Measurements from ENCODE around the gene TBL1X.

DNA sequence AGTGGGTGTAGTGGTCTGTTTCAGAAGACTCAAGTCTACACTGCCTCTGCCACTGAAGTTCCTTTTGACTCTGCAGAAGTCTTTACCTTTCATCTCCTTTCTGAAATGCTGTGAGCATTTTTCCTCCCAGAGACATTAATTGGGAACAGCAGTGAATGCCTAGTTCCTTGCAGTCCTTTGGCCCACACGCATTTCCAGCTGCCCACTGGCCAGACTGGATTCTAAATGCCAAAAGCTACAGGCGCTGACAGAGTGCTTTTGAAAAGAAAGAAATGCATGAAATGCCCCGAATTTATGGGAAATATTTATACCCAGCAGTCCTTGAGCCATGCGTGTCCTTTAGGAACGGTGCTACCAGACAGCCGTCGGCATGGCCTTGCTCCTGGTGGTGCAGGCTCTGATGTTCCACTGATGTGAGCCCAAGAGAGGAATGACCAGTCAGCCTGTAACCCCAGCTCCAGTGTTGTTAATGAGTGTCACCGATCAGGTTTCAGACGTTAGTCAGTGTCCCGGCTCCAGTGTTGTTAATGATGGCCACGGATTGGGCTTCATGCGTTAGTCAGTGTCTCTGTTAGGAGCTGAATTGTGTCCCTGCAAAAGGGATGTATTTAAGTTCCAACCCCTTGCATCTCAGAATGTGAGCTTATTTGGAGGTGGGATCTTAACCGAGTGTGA, 132.6 kb downstream of the TBL1X start:
- TF ChIP-seq CTCF (IDR thresholded peaks at IDR 0.05; ENCODE audit: low read depth, low read length) (no peak), EZH2phosphoT487 (IDR thresholded peaks at IDR 0.05; ENCODE audit: low read depth) (no peak)
